ENCODE data around the gene CAMKMT. TPM values are rescaled to one million over a fixed set of nuclear protein-coding genes. Genes with fewer than 3 reads are reported as not detected.
A peak's percentile ranks its signal among the peaks of the same experiment; 100 is the strongest.

The CAMKMT gene
- total RNA-seq, 2 donors from 2014 or later = 10.7 to 11.6 TPM

- H3K27ac ChIP-seq = no peak overlapping the region
- H3K27me3 ChIP-seq = no peaks in the 10 kb centered on the region
- H3K9ac ChIP-seq (ENCODE audit: low read depth in 2 of 2, low read length in 2 of 2) = no peak overlapping the region
- intact Hi-C loops (cut with DNase I) = no loop called here
- no peaks in the 10 kb centered on the region for H3K36me3 ChIP-seq
- DNase-seq = no peak
- no peak overlapping the region for H3K4me3 ChIP-seq
- no peaks in the 10 kb centered on the region for H3K4me1 ChIP-seq
- H3K9me3 ChIP-seq = no peaks in the 10 kb centered on the region
- no peak for TF ChIP-seq CTCF (IDR thresholded peaks at IDR 0.05)
Observed at GRCh38 chr2:44768438-44769236, 406.9 kb downstream of the CAMKMT start.

GRCh38 chr2:44769349-44770011 lies 407.7 kb downstream of the CAMKMT start:
- intact Hi-C loops (cut with DNase I) = no loop called here
- Histone ChIP-seq H3K4me3 (no peak overlapping the region), H3K27me3 (no peaks in the 10 kb centered on the region), H3K9ac (ENCODE audit: low read depth in 2 of 2, low read length in 2 of 2) (no peak overlapping the region), H3K9me3 (no peaks in the 10 kb centered on the region), H3K36me3 (no peaks in the 10 kb centered on the region), H3K27ac (no peak overlapping the region), H3K4me1 (no peaks in the 10 kb centered on the region)
- no peak for DNase-seq
- TF ChIP-seq CTCF (IDR thresholded peaks at IDR 0.05) = no peak

GRCh38 chr2:44770221-44771195 lies 408.8 kb downstream of the CAMKMT start:
- H3K27me3 ChIP-seq = no peaks in the 10 kb centered on the region
- intact Hi-C loops (cut with DNase I) = no loop called here
- H3K9ac ChIP-seq (ENCODE audit: low read depth in 2 of 2, low read length in 2 of 2) = no peak overlapping the region
- no peak overlapping the region for H3K4me3 ChIP-seq
- no peak for DNase-seq
- H3K4me1 ChIP-seq = no peaks in the 10 kb centered on the region
- no peaks in the 10 kb centered on the region for H3K36me3 ChIP-seq
- H3K9me3 ChIP-seq = no peaks in the 10 kb centered on the region
- no peak overlapping the region for H3K27ac ChIP-seq
- TF ChIP-seq CTCF (IDR thresholded peaks at IDR 0.05) = no peak

- intact Hi-C loops (cut with DNase I) = no loop called here
- no peaks in the 10 kb centered on the region for H3K27me3 ChIP-seq
- no peaks in the 10 kb centered on the region for H3K36me3 ChIP-seq
- DNase-seq = no peak
- H3K4me3 ChIP-seq = no peak overlapping the region
- TF ChIP-seq CTCF (IDR thresholded peaks at IDR 0.05) = no peak
- H3K4me1 ChIP-seq = no peaks in the 10 kb centered on the region
- no peak overlapping the region for H3K9ac ChIP-seq (ENCODE audit: low read depth in 2 of 2, low read length in 2 of 2)
- H3K9me3 ChIP-seq = no peaks in the 10 kb centered on the region
- no peak overlapping the region for H3K27ac ChIP-seq
Observed at GRCh38 chr2:44771522-44771921, 409.8 kb downstream of the CAMKMT start.

- TF ChIP-seq CTCF (IDR thresholded peaks at IDR 0.05) = no peak
- intact Hi-C loops (cut with DNase I) = no loop called here
Observed at GRCh38 chr2:44772131-44772530, 410.4 kb downstream of the CAMKMT start.

More at GRCh38 chr2:44772131-44772530, 410.4 kb downstream of the CAMKMT start:
- no peaks in the 10 kb centered on the region for H3K4me1 ChIP-seq
- no peaks in the 10 kb centered on the region for H3K9me3 ChIP-seq
- H3K4me3 ChIP-seq = no peak overlapping the region
- H3K36me3 ChIP-seq = no peaks in the 10 kb centered on the region
- no peak overlapping the region for H3K9ac ChIP-seq (ENCODE audit: low read depth in 2 of 2, low read length in 2 of 2)
- no peaks in the 10 kb centered on the region for H3K27me3 ChIP-seq
- DNase-seq = peak; percentile 23
- H3K27ac ChIP-seq = no peak overlapping the region

Measured in colonic mucosa (tissue), 4 donors.